OCI-LY7 (cell line): ENCODE measurements around the gene PDE11A. TPM values are rescaled to one million over a fixed set of nuclear protein-coding genes. Genes with fewer than 3 reads are reported as not detected.

Experiments
- Bru-seq: library from RNA; stranded (reverse); fragments of 400-500 nt; gene quantifications from one replicate; lab custom pipeline; 2021; lab: Mats Ljungman, UMichigan
- BruChase-seq, 2 experiments: library from RNA; stranded (reverse); fragments of 400-500 nt; gene quantifications; one replicate each; lab custom pipeline; 2021; lab: Mats Ljungman, UMichigan
- BruUV-seq: library from RNA; stranded (reverse); fragments of 400-500 nt; replicated peaks from 2 replicates; lab custom pipeline; 2021; lab: Mats Ljungman, UMichigan
- CTCF ChIA-PET: fragments of 300-600 bp; sonication (Branson Sonifier 250); formaldehyde crosslinking; loops from one replicate; lab custom pipeline; 2022; ENCODE audit warnings: antibody characterized with exemption; ENCODE audit not compliant: unreplicated experiment; lab: Charles Lee
- POLR2A ChIA-PET: fragments of 300-600 bp; sonication (Branson Sonifier 250); formaldehyde crosslinking; loops from one replicate; lab custom pipeline; 2022; ENCODE audit warnings: antibody characterized with exemption; lab: Charles Lee
- DNase-seq: peaks from one replicate; pipeline ENCODE4 v3.0.0-alpha.2; 2015; ENCODE audit warnings: low spot score
- H2AFZ ChIP-seq: fragments of 200-600 bp; sonication (generic), shearing (Covaris generic); 2 replicates; pipeline ENCODE4 v1.6.1; 2014; ENCODE audit warnings: mild to moderate bottlenecking, antibody characterized with exemption, low read length, moderate library complexity
- H3K27ac ChIP-seq: fragments of 200-600 bp; sonication (generic); 2 replicates; pipeline ENCODE4 v1.5.1; 2014; ENCODE audit warnings: mixed run types, low read depth, mild to moderate bottlenecking, moderate library complexity, low read length, inconsistent platforms; ENCODE audit not compliant: poor library complexity, severe bottlenecking
- H3K36me3 ChIP-seq: fragments of 200-600 bp; sonication (generic); 2 replicates; pipeline ENCODE4 v1.6.1; 2014; ENCODE audit warnings: mild to moderate bottlenecking, antibody characterized with exemption, low read length, moderate library complexity, mixed read lengths; ENCODE audit not compliant: insufficient read depth
- H3K4me1 ChIP-seq: fragments of 200-600 bp; sonication (generic); 2 replicates; pipeline ENCODE4 v1.5.1; 2014; ENCODE audit warnings: mild to moderate bottlenecking, low read length; ENCODE audit not compliant: insufficient read depth, poor library complexity, severe bottlenecking
- H3K4me2 ChIP-seq: fragments of 200-600 bp; sonication (generic); 2 replicates; pipeline ENCODE4 v1.6.1; 2014; ENCODE audit warnings: mild to moderate bottlenecking, low read length
- H3K4me3 ChIP-seq: fragments of 200-600 bp; sonication (generic); 2 replicates; pipeline ENCODE4 v1.5.1; 2014; ENCODE audit warnings: mild to moderate bottlenecking, low read depth, low read length; ENCODE audit not compliant: poor library complexity, severe bottlenecking
- H3K79me2 ChIP-seq: fragments of 200-600 bp; sonication (generic); 2 replicates; pipeline ENCODE4 v1.6.1; 2016; ENCODE audit warnings: low read depth, mild to moderate bottlenecking, low read length, moderate library complexity, mixed read lengths; ENCODE audit not compliant: insufficient read depth
- H3K9me2 ChIP-seq: fragments of 200-600 bp; sonication (generic); 2 replicates; pipeline ENCODE4 v1.6.1; 2016; ENCODE audit warnings: mild to moderate bottlenecking, low read length, mixed read lengths; ENCODE audit not compliant: insufficient read depth
- H3K9me3 ChIP-seq: fragments of 200-600 bp; sonication (generic); 2 replicates; pipeline ENCODE4 v1.6.1; 2014; ENCODE audit warnings: mild to moderate bottlenecking, mixed run types, low read length, mixed read lengths
- H4K20me1 ChIP-seq: fragments of 200-600 bp; sonication (generic); 2 replicates; pipeline ENCODE4 v1.6.1; 2014; ENCODE audit warnings: mild to moderate bottlenecking, antibody characterized with exemption, low read length, moderate library complexity, mixed read lengths; ENCODE audit not compliant: insufficient read depth
- CTCF ChIP-seq: fragments of 200-600 bp; sonication (generic); conservative IDR thresholded peaks from 2 replicates; pipeline ENCODE4 v1.5.1; 2014; ENCODE audit warnings: mild to moderate bottlenecking, antibody characterized with exemption, low read length, moderate library complexity, mixed read lengths
- EZH2phosphoT487 ChIP-seq: fragments of 200-600 bp; sonication (generic); IDR thresholded peaks from 2 replicates; pipeline ENCODE4 v1.6.1; 2018; ENCODE audit warnings: low read depth, borderline replicate concordance, mild to moderate bottlenecking, mixed run types, antibody characterized with exemption, low read length, moderate library complexity, mixed read lengths
- intact Hi-C: fragments of 100-400 bp; cut with micrococcal nuclease; formaldehyde crosslinking; loops from one replicate; pipeline ENCODE4 v1.10.0; 2022; ENCODE audit not compliant: unreplicated experiment
- long read RNA-seq: library from polyadenylated mRNA; stranded (forward); transcript quantifications from one replicate; pipeline ENCODE4 v2.0.0, GENCODE V29; 2022
- total RNA-seq, 2 experiments: library from RNA; depleted of rRNA in 1 of 2; stranded (reverse); fragments of >200 nt in 1 of 2; shearing (Covaris generic) in 1 of 2; gene quantifications; 2 replicates each; pipeline ENCODE4 v1.2.3, GENCODE V29; 2014 to 2022

The PDE11A gene
- total RNA-seq (2014; rRNA removed; shearing (Covaris generic)) (0.03 and 0.10 TPM in 2 replicates), total RNA-seq (2022) (not detected in 2 replicates), Bru-seq, nascent RNA (percentile 18 among the genes with signal in this experiment), BruChase-seq, experiment 1, labeled RNA remaining after a 6-hour chase (not detected), BruChase-seq, experiment 2, labeled RNA remaining after a 2-hour chase (percentile 1 among the genes with signal in this experiment)
- long read RNA-seq, partial matches to known transcripts = 0 of 1 reads
- long read RNA-seq, other reads (novel, unspliced or antisense) = 1 of 1 reads

DNA sequence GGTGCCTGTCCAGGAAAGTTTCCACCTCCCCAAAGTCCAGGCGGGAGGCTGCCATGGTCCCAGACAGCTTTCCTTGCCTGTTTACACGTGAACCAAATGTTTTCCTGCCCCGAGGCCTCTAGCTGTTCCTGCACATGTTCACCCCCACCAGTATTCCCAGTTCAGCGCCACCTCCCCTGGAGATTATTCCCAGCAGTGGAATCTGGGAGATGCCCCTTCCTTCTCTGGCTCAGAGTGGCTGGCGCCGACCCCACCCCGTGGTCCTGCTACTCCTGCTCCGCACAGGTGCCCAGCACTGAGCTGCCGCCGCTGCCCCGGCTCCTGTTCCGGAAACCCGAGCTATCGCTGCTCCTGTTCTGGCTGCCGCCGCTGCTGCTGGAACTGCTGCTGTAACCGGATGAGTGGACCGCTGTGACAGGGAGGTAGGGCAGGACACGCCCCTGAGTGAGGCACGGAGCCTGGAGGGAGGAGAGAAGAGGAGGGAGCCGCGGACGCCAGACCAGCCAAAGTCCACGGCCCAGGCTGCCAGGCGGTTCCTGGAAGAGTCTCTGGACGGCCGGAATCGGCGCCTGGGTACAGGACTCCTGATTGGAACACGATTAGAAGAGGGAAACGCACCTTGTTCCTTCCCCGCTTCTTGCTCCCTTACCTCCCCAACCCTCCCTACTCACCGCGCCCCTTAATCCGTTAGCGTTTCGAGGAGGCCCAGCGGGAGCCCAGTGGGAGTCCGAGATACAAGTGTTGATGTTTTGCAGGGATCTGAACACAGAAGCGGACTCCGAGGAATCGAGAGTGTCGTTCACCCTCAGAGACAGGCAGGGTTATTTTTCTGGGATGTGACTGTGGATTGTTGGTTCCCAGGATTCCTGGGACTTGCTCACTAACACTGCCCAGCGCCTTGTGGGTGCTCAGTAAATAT is at the start of gene PDE11A:
Gene PDE11A, minus strand, starts transcription at position 395 of the 919 bp plus-strand sequence. Its CDS starts 340 bp downstream, at position 55.
- BruUV-seq = no TSS peak
- ChIA-PET POLR2A (no interaction called here), CTCF (no interaction called here)
- no peak within 1 kb of the TSS for H3K4me2 ChIP-seq
- H3K4me1 ChIP-seq = no peaks in the 10 kb centered on the region
- TF ChIP-seq CTCF = no peak
- no peak for TF ChIP-seq EZH2phosphoT487
- intact Hi-C loops = no loop called here
- no peak within 1 kb of the TSS for H2AFZ ChIP-seq
- H3K27ac ChIP-seq = no peak within 1 kb of the TSS
- no peak for DNase-seq
- H3K79me2 ChIP-seq = no peaks in the 10 kb centered on the region
- H4K20me1 ChIP-seq = no peaks in the 10 kb centered on the region
- H3K36me3 ChIP-seq = no peaks in the 10 kb centered on the region
- H3K9me2 ChIP-seq = no peaks in the 10 kb centered on the region
- H3K4me3 ChIP-seq = no peak within 1 kb of the TSS
- H3K9me3 ChIP-seq = no peaks in the 10 kb centered on the region

- POLR2A ChIA-PET = interaction anchor here (1.4 kb wide), 1 partner anchor 13 kb away, joined by 3 read pairs; no protein-coding TSS in a partner anchor
- DNase-seq = no peak
- H3K27ac ChIP-seq = no peak overlapping the region
- H4K20me1 ChIP-seq = no peaks in the 10 kb centered on the region
- H2AFZ ChIP-seq = no peak overlapping the region
- H3K9me2 ChIP-seq = no peaks in the 10 kb centered on the region
- BruUV-seq = no TSS peak
- peaks cover 46% of the 10 kb centered on the region for H3K36me3 ChIP-seq
- no peaks in the 10 kb centered on the region for H3K79me2 ChIP-seq
- H3K4me2 ChIP-seq = no peak overlapping the region
- CTCF ChIA-PET = interaction anchor here (1.4 kb wide), 1 partner anchor 8 kb away, joined by 3 read pairs; no protein-coding TSS in a partner anchor
- intact Hi-C loops = no loop called here
- H3K4me3 ChIP-seq = no peak overlapping the region
- H3K9me3 ChIP-seq = no peaks in the 10 kb centered on the region
- TF ChIP-seq EZH2phosphoT487 = no peak
- peaks cover under 1% of the 10 kb centered on the region for H3K4me1 ChIP-seq
Measured at GRCh38 chr2:178119179-178119922, 46.8 kb upstream of the PDE11A start.

GRCh38 chr2:178117725-178118124 is 45.1 kb upstream of the PDE11A start:
- intact Hi-C loops = no loop called here
- CTCF ChIA-PET = no interaction called here
- peaks cover 11% of the 10 kb centered on the region for H3K4me1 ChIP-seq
- no peak for DNase-seq
- H3K79me2 ChIP-seq = peaks cover 5% of the 10 kb centered on the region; the same call in 1 of the 2 replicates
- no TSS peak for BruUV-seq
- peaks cover 31% of the 10 kb centered on the region for H3K36me3 ChIP-seq
- H3K27ac ChIP-seq = no peak overlapping the region
- H3K4me3 ChIP-seq = no peak overlapping the region
- POLR2A ChIA-PET = interaction anchor here (1.4 kb wide), 1 partner anchor 14 kb away, joined by 3 read pairs; no protein-coding TSS in a partner anchor
- H3K4me2 ChIP-seq = no peak overlapping the region
- no peaks in the 10 kb centered on the region for H3K9me3 ChIP-seq
- H4K20me1 ChIP-seq = no peaks in the 10 kb centered on the region
- H2AFZ ChIP-seq = no peak overlapping the region
- H3K9me2 ChIP-seq = no peaks in the 10 kb centered on the region
- TF ChIP-seq CTCF = no peak
- TF ChIP-seq EZH2phosphoT487 = no peak
